Astrocyte (in vitro differentiated cells and primary cell): Measurements from ENCODE around the gene LZTR1.

Source experiments
- CTCF ChIP-seq: IDR thresholded peaks from 2 replicates; pipeline ENCODE4 v1.5.1; 2011; ENCODE audit warnings: low read depth, mild to moderate bottlenecking, inconsistent platforms, low read length, moderate library complexity; ENCODE audit not compliant: insufficient read depth
- EZH2 ChIP-seq: IDR thresholded peaks from 2 replicates; pipeline ENCODE4 v1.6.1; 2012; ENCODE audit warnings: mild to moderate bottlenecking, low read length, inconsistent platforms; ENCODE audit not compliant: insufficient read depth

DNA sequence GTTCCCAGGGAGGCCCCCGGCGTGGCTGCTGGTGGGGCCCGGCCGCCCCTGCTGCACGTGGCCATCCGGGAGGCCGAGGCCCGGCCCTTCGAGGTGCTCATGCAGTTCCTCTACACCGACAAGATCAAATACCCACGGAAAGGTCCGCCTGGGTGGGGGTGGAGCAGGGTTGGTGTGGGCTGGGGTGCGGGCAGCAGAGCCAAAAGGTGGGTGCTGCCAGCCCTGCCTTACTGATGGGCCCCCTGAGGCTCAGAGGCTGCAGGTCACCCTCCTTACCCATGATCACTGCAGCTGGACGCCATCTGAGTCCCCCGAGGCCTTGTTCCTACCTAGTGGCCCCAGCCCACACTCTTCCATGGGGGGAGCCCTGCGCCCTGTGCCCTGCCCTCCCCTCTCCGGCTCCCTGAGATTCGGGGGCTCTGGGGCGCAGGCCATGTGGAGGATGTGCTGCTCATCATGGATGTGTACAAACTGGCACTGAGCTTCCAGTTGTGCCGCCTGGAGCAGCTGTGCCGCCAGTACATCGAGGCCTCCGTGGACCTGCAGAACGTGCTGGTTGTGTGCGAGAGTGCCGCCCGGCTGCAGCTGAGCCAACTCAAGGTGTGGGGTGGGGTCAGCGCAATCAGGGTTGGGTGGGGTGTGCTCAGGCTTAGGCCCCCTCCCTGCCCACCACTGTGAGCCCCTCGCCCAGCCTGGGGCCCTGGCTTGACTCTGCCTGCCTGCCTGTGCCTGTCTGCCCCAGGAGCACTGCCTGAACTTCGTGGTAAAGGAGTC, 12.2 kb downstream of the LZTR1 start:
- TF ChIP-seq CTCF (no peak), EZH2 (no peak)
